Right atrium auricular region (tissue), 2 donors: ENCODE results near the gene KRR1. TPM values are rescaled to one million over a fixed set of nuclear protein-coding genes. Genes with fewer than 3 reads are reported as not detected.

ENCODE experiments used
- DNase-seq: peaks from one replicate; pipeline ENCODE4 v3.0.0-alpha.2; 2019; ENCODE audit warnings: low spot score
- H3K27ac ChIP-seq, 2 donors: fragments of 200-600 bp; sonication (generic); 1 replicate in 1 of 2; 2 replicates in 1 of 2; pipeline ENCODE4 v1.5.1; 2016 to 2019
- H3K27me3 ChIP-seq, 2 donors: fragments of 200-600 bp; sonication (generic); one replicate each; pipeline versions ENCODE4 v1.5.1 to v1.6.0; 2017 to 2019
- H3K36me3 ChIP-seq: fragments of 200-600 bp; sonication (generic); one replicate; pipeline ENCODE4 v1.5.1; 2016
- H3K4me1 ChIP-seq, 2 donors: fragments of 200-600 bp; sonication (generic); one replicate each; pipeline versions ENCODE4 v1.5.1 to v1.6.0; 2017 to 2019
- H3K4me3 ChIP-seq, 2 donors: fragments of 200-600 bp; sonication (generic); 1 replicate in 1 of 2; 2 replicates in 1 of 2; pipeline ENCODE4 v1.5.1; 2017 to 2019; ENCODE audit warnings: mild to moderate bottlenecking in 1 of 2, moderate library complexity in 1 of 2
- H3K9me3 ChIP-seq, 2 donors: fragments of 200-600 bp; sonication (generic); one replicate each; pipeline ENCODE4 v1.5.1; 2019
- CTCF ChIP-seq, 2 donors: fragments of 200-600 bp; sonication (generic); IDR thresholded peaks; one replicate each; pipeline ENCODE4 v1.5.1; 2019; ENCODE audit warnings: antibody characterized with exemption in 2 of 2
- total RNA-seq, 2 donors: library from RNA; depleted of rRNA; stranded (reverse); fragments of >200 nt; gene quantifications; one replicate each; pipeline ENCODE4 v1.1.0, GENCODE V29; 2016

KRR1 gene
- total RNA-seq, 2 donors from 2014 or later: 12.3 to 23.8 TPM

GRCh38 chr12:75529826-75530225, 18.4 kb upstream of the KRR1 start:
- H3K36me3 ChIP-seq: no peaks in the 10 kb centered on the region
- no peaks in the 10 kb centered on the region for H3K9me3 ChIP-seq
- H3K4me3 ChIP-seq: no peak overlapping the region
- H3K27me3 ChIP-seq: no peaks in the 10 kb centered on the region
- TF ChIP-seq CTCF (IDR thresholded peaks at IDR 0.05): no peak
- no peak overlapping the region for H3K27ac ChIP-seq
- peaks cover 0 to 7% of the 10 kb centered on the region in 2 donors for H3K4me1 ChIP-seq
- no peak for DNase-seq

DNA sequence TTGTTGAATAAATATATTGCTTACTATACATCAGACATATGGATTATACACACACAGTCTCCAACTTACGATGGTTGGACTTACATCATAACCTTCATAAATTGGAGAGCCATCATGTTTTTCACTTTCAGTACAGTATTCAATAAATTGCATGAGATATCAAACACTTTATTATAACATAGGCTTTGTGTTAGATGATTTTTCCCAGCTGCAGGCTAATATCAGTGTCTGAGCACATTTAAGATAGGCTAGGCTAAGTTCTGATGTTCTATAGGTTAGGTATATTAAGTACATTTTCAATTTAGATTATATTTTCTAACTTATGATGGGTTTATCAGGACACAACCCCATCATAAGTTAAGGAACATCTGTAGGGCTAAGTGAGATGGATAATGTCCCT, 17.9 kb upstream of the KRR1 start:
- no peak for TF ChIP-seq CTCF (IDR thresholded peaks at IDR 0.05)
- Histone ChIP-seq H3K9me3 (no peaks in the 10 kb centered on the region), H3K4me1 (peaks cover 0 to 7% of the 10 kb centered on the region in 2 donors), H3K27ac (no peak overlapping the region), H3K36me3 (no peaks in the 10 kb centered on the region), H3K27me3 (no peaks in the 10 kb centered on the region), H3K4me3 (no peak overlapping the region)
- no peak for DNase-seq

DNA sequence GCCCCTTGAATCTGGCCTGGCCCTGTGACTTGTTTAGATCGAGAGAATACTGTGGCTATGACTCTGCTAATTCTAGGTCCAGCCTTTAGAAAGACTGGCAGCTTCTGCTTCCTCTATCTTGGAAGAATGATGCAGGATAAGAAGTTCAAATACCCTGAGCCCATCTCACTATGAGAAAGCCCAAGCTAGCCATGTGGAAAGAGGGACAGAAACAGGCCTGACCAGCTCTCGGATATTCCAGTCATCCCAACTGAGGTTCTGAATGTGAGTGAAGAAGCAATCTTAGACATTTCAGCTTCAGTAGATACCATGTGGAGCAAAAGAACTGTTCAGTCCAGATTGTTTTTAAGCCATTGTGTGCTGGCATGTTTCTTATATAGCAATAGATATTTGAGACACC, 17.3 kb upstream of the KRR1 start:
- no peak for DNase-seq
- TF ChIP-seq CTCF (IDR thresholded peaks at IDR 0.05): no peak
- H3K4me3 ChIP-seq: no peak overlapping the region

DNA sequence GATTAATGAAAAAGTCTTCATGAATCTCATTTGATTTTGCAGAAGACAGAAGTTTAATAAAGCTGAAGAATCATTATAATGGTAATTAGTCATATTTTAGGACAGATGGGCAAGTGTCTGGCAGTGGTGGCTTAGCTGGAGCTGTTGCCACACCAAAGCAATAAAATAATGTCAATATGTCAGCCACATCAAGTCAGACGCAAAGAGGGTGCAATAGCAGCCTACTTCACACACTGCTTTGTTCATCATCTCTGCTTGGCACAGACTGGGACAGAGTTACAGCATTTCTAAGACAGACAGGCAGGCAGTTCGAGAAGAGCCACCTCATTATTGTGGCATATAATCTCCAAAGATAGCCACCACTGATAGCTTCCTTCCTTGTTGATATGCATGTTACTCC, 16.9 kb upstream of the KRR1 start:
- H3K27ac ChIP-seq: no peak overlapping the region
- no peak overlapping the region for H3K4me3 ChIP-seq
- no peaks in the 10 kb centered on the region for H3K27me3 ChIP-seq
- H3K36me3 ChIP-seq: no peaks in the 10 kb centered on the region
- no peaks in the 10 kb centered on the region for H3K9me3 ChIP-seq
- TF ChIP-seq CTCF (IDR thresholded peaks at IDR 0.05): no peak
- H3K4me1 ChIP-seq: peaks cover 0 to 7% of the 10 kb centered on the region in 2 donors
- no peak for DNase-seq

More for the DNA sequence above, 17.3 kb upstream of the KRR1 start:
- H3K27ac ChIP-seq: no peak overlapping the region
- H3K9me3 ChIP-seq: no peaks in the 10 kb centered on the region
- peaks cover 0 to 7% of the 10 kb centered on the region in 2 donors for H3K4me1 ChIP-seq
- H3K27me3 ChIP-seq: no peaks in the 10 kb centered on the region
- H3K36me3 ChIP-seq: no peaks in the 10 kb centered on the region

DNA sequence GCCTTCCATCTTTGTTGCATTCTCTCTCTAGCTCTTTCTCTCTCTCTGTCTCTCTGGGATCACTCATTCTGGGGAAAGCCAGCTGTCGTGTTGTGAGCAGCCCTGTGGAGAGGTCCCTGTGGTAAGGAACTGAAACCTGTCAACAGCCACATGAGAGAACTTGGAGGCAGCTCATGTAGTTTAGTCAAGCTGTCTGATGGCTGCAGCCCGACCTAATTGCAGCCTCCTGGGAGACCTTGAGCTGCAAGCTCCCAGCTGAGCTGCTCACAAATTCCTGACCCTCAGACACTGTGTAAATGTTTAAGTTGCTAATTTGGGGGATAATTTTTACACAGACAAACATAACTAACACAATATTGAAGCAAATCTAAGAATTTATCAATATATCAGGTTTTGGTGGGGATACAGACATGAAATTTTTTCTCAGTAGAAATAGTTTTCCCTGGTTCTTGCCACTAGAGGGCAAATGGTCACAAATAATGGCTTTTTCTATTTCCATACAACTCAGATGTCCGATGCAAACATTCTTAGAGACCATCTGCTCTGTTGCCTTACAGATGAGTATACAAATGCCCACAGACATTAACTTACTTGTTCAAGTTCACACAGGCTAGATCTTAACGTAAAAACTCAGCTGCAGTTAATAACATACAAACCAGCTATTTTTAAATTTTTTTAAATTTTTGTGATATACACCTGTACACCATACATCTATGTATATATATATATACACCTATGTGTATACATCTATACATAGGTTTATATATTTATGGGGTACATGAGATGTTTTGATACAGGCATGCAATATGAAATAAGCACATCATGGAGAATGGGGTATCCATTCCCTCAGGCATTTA, 15.5 kb upstream of the KRR1 start:
- Histone ChIP-seq H3K4me1 (peaks cover 0 to 7% of the 10 kb centered on the region in 2 donors), H3K9me3 (no peaks in the 10 kb centered on the region), H3K36me3 (no peaks in the 10 kb centered on the region), H3K27me3 (no peaks in the 10 kb centered on the region), H3K4me3 (no peak overlapping the region), H3K27ac (no peak overlapping the region)
- no peak for DNase-seq
- TF ChIP-seq CTCF (IDR thresholded peaks at IDR 0.05): peak; percentile 61 to 77
